ENCODE results near the gene ITPKA. TPM values are rescaled to one million over a fixed set of nuclear protein-coding genes. Genes with fewer than 3 reads are reported as not detected.
A peak's percentile ranks its signal among the peaks of the same experiment; 100 is the strongest.
"Not testable (repeated sequence)": the region's sequence is repeated elsewhere in the genome, so short reads cannot be mapped to it uniquely, and the experiment has no call there.

Gene ITPKA
- total RNA-seq = 1 to 10 TPM in 2 of 4 donors, not detected in 2; 1.2 to 2.0 TPM

- peak; percentile 87 for ATAC-seq (ENCODE audit: low FRiP score)
- TF ChIP-seq CTCF (IDR thresholded peaks at IDR 0.05) = no peak
- peak; percentile 60 for DNase-seq (ENCODE audit: low spot score)
Measured at GRCh38 chr15:41493205-41493901, at the start of gene ITPKA. Gene ITPKA (plus strand): TSS chr15:41493874. CDS start chr15:41493928, 54 bp downstream.

- DNase-seq (ENCODE audit: low spot score) (no peak), ATAC-seq (ENCODE audit: low FRiP score) (no peak)
- no peak for TF ChIP-seq CTCF (IDR thresholded peaks at IDR 0.05)
Measured at GRCh38 chr15:41445399-41445798, 48.3 kb upstream of the ITPKA start.

- TF ChIP-seq CTCF (IDR thresholded peaks at IDR 0.05) = no peak
- ATAC-seq (ENCODE audit: low FRiP score) (no peak), DNase-seq (ENCODE audit: low spot score) (no peak)
Measured at GRCh38 chr15:41462084-41462795, 31.4 kb upstream of the ITPKA start.

DNA sequence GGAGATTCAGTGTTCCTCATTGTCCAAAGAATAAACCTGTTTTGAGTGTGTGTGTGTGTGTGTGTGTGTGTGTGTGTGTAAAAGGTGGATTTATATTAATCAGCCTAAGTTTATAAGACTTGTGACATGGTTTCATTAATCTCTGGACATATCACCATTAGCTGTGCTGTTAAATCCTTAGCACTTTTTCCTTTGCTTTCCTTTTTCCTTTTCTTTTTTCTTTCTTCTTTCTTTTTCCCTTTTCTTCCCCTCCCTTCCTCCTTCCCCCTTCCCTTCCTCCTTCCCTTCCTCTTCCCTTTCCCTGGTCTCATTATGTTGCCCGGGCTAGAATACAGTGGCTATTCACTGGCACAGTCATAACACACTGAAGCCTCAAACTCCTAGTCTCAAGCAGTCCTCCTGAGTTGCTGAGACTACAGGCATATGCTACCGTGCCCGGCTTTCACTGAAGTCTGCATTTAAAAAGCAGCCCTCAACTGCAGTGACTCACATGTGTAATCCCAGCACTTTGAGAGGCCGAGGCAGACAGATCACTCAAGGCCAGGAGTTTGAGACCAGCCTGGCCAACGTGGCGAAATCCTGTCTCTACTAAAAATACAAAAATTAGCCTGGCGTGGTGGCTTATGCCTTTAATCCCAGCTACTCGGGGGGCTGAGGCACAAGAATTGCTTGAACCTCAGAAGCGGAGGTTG lies 28.6 kb upstream of the ITPKA start:
- ATAC-seq (ENCODE audit: low FRiP score) (no peak), DNase-seq (ENCODE audit: low spot score) (no peak)
- TF ChIP-seq CTCF (IDR thresholded peaks at IDR 0.05) = no peak

- DNase-seq (ENCODE audit: low spot score) (no peak), ATAC-seq (ENCODE audit: low FRiP score) (no peak)
- TF ChIP-seq CTCF (IDR thresholded peaks at IDR 0.05) = no peak
Measured at GRCh38 chr15:41465822-41466421, 27.8 kb upstream of the ITPKA start.

- DNase-seq (ENCODE audit: low spot score) (no peak), ATAC-seq (ENCODE audit: low FRiP score) (no peak)
- no peak for TF ChIP-seq CTCF (IDR thresholded peaks at IDR 0.05)
Measured at GRCh38 chr15:41466711-41467110, 27.0 kb upstream of the ITPKA start.

GRCh38 chr15:41469644-41470043 lies 24.0 kb upstream of the ITPKA start:
- not testable (repeated sequence) for ATAC-seq (ENCODE audit: low FRiP score); DNase-seq (ENCODE audit: low spot score)

All from omental fat pad (tissue), 4 donors.